Skeletal muscle cell (primary cell): ENCODE results near the gene IFT43.

Source experiments
- DNase-seq: peaks from one replicate; pipeline ENCODE4 v3.0.0-alpha.2; 2010; ENCODE audit warnings: low read depth
- H3K4me3 ChIP-seq: 2 replicates; pipeline ENCODE4 v1.5.1; 2011; ENCODE audit warnings: low read depth, mild to moderate bottlenecking, control low read depth, low read length, moderate library complexity

Gene IFT43

DNA sequence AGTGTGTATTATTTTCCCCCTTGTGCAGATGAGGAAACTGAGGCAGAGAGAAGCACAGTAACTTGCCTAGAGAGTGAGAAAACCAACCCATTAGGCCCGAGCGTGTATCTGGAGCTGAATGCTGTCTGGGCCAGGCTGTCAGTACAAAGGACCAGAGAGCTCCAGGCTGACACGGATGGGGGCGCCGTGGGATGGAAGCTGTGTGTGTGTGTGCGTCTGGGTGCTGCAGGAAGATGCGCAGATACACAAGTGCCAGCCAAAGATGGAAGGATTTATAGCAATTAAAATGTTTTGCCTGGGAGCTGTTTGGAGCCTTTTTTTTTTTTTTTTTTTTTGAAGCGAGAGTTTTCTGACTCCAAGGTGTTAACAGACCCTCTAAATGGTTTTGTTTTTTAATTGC, 112.5 kb downstream of the IFT43 start:
- no peak for DNase-seq
- no peak overlapping the region for H3K4me3 ChIP-seq

DNA sequence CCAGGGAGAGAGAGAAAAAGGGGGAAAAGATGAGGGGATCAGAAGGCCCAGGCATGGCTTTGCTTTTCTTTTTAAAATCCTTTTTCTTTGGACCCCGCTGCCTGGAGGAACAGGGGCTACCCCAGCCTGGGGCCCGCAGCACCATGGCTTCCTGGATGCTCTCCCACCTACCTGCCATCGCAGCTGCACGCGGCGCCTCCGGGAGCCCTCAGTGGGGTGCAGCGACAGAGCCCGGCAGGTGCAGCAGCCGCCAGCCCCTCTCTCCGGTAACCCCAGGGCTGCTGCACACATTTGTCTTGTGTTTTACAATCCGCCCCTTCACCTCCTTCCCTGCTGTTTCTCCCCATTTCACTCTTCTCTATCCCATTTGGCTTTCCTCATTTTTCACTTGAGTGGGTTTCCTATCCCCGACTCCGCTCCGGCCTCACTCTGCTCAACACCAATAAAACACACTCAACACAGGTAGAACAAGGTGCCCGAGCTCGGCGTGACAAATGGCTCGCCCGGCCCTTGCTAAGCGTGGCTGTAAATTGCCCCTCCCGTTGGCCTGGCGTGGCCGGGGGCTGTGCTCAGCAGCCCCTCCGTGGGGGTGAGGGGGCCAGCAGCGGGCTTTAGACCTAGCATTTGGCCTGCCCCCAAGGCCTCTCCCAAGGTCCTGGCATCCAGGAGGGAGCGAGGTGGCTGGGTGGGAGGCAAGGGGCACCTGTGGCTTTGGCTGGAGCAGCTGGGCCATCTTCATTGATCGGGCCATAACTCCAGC, 113.5 kb downstream of the IFT43 start:
- no peak for DNase-seq
- no peak overlapping the region for H3K4me3 ChIP-seq

DNA sequence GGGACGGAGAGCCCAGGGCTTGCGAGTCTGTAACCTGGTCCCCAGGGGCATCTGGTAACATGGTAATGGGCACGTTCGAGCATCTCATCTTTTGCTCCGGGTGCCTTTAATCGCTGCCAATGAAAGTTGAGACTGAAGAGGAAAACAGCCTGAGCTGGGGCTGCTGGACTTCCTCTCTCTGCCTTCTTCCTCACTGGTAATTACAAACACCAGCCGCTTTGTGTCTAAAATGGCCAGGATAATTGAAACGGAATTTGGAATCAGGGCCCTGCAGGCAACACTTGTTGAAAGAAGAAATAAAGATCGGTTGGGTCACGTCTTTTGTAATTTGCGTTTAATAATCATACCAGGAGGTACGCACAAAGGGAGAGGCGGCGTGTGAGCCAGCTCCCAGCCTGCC, 114.7 kb downstream of the IFT43 start:
- no peak for DNase-seq
- H3K4me3 ChIP-seq = no peak overlapping the region

DNA sequence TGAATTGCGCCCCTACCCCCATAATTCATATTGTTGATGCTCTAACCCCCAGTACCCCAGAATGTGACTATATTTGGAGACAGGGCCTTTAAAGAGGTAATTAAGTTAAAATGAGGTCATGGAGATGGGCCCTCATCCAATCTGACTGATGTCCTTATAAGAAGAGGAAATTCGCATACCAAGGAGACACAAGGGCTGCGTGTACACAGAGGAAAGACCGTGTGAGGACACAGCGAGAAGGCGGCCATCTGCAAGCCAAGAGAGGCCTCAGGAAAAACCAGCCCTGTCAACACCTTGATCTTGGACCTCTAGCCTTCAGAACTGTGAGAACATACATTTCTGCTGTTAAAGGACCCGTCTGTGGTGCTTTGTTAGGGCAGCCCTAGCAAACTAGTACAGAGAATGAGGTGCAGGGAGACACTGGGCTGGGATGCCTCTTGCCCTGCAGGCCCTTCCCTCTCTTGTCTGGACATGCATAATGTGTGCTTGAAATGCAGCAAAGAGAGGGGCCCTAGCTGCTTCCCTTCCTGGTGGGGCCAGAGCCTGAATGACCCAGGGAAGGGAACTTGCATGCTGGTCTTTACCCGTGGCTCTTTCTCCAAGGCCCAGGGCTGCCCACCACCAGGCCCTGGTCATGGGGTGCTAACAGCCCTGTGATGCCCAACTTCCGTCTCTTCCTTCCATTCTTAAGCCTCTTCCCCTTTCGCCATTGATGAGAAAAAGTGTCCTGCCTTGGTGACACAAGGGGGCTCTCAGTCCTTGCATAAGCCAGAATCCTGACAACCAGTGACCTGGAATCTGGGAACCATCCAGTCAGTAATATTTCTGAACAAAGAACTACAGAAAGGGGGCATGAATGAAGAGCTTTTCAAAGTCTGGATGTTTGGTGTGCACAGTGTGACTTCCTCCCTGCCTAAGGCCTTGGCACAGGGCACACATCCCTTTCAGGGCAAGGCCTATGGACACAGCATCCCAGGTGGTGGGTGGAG, 116.1 kb downstream of the IFT43 start:
- H3K4me3 ChIP-seq = no peak overlapping the region
- DNase-seq = no peak

DNA sequence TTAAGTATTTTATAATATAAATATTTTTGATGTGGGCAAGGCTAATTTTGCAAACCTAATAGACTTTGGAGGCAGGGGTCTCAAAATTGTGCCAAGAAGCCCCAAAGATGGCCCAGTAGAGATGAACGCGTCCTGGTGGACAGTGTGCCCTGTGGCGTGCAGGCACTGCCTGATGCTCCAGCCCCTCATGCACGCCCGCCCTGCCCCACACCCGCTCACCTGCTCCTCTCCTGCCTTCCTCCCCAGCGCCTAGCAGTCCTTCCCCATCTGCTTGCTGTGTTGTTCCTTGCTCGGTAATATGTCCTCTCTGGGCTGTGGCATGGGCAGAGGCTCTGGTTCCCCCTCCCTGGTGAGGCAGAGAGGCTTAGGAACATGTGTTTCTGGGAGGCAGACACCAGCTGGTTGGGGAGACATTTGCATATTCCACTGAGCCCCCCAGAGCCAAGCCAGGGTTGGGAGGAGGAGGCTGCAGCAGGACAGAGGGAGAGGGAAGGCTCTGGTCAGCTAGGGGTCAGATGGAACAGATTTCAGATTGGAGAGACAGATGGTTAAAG, 119.3 kb downstream of the IFT43 start:
- no peak overlapping the region for H3K4me3 ChIP-seq
- DNase-seq = no peak

DNA sequence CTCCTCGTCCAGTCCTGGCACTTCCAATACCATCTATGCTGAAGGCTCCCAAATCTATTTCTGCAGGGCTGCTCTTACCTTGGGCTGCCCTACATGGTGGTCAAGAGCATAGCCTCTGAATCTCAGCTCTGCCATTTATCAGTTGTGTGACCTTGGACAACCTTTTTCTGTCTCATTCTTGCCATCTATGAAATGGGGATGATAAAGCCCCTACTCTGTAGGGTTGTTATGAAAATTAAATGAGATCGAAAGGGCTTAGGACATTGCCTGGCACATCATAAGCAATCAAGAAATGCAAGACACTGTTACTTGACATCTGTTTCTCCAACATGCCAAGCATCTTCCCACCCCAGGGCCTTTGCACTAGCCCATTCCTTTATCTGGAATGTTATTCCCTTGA, 120.6 kb downstream of the IFT43 start:
- DNase-seq = no peak

DNA sequence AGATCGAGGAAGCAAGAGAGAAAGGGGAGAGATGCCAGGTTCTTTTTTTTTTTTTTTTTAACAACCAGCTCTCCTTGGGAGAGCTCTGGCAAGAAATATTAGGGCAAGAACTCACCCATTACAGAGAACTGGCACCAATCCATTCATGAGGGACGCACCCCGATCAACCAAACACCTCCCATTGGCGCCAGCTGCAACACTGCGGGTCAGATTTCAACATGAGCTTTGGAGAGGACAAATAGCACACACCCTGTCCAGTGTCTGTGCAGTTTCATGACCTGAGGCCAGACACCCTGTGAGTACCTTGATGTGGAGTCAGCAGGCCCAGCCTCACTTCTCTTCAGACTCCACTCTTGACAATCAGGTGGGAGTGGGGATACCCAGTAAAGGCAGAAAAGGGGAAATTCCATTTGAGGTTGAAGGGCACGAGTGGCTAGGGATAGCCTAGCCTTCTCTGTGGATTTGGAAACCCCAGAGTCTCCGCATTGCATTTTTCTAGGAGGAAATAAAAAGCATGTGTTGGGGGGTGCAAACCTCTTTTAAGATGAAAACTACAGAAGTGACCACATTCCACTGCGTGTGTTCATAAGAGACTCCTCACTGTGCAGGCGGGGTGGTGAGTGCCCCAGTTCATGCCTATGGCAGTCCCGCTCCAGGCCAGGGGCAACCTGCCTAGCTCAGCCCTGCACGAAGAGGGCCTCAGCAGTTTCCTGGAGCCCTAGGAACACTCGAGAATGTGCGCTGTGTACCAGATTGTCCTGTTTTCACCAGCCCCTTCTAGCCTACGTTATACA, 123.7 kb downstream of the IFT43 start:
- DNase-seq = no peak
- H3K4me3 ChIP-seq = no peak overlapping the region

More for the DNA sequence above, 120.6 kb downstream of the IFT43 start:
- H3K4me3 ChIP-seq = no peak overlapping the region

DNA sequence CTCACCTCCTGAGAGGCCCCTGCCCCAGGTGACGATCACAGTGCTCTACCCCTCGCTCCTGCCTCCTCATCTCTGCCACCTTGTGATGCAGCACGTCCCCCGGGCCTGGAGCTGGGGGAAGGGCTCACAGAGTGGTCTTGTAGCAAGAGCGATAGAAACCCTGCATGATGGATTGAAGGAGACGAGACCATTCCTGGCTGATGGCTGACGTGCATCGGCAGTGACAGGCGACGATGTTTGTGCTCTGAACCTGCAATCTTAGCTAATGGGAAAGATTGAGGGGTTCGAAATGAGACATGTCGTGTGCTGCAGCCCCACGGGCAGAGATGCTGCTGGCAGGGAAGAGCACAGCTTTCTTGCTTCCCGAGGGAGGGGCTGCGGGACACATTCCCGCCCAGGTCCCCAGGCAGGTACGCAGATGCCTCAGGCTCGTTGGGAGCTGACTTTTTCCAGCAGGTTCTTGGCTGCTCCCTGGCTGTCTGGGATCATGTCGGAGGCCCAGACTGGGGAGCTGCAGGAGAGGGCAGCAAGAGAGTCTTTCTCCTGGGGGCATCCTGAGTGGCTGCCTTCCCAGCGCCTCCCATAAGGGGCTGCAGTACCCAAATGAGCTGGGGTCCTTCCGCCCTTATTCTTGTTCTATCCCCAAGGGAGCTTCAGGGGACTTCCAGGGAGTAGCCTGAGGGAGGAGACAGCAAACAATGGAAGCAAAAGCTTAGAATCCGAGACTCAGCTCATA, 127.5 kb downstream of the IFT43 start:
- no peak overlapping the region for H3K4me3 ChIP-seq
- no peak for DNase-seq

DNA sequence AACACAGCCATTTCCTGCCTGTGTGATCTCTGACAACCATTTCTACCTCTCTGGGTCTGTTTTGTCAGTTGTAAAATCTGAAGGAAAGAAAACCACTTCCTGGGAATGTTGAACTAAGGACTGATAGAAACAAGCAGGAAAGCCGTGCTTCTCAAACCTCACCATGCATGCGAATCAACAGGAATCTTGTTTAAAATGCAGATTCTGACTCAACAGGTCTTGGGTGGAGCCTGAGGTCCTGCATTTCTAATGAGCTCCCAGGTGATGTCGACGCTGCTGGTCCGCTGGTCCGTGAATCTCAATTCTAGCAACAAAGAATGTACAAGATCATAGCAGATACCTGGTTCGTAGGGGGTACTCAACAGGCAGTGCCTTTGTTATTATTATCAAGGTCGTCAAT, 128.1 kb downstream of the IFT43 start:
- no peak for DNase-seq
- H3K4me3 ChIP-seq = no peak overlapping the region

DNA sequence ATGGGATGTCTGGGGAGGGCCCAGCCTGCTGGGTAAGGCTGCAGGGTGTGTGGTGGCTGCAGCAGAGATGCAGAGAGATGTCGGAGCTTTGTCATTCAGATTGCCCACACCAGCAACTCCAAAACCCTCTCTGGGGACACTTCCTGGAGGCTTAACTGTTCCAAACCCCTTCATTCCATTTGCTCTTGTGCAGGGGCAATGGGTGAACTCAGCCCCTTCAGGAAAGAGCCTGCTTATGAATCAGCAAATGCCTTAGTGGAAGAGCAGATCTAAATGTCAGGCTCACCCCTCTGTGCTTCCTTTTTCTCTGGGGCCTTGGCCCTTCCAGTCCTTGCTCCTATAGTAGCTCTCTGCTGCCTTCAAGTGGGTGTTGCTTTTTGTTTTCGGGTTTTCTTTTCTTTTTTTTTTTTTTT, 129.5 kb downstream of the IFT43 start:
- no peak overlapping the region for H3K4me3 ChIP-seq
- DNase-seq = no peak

DNA sequence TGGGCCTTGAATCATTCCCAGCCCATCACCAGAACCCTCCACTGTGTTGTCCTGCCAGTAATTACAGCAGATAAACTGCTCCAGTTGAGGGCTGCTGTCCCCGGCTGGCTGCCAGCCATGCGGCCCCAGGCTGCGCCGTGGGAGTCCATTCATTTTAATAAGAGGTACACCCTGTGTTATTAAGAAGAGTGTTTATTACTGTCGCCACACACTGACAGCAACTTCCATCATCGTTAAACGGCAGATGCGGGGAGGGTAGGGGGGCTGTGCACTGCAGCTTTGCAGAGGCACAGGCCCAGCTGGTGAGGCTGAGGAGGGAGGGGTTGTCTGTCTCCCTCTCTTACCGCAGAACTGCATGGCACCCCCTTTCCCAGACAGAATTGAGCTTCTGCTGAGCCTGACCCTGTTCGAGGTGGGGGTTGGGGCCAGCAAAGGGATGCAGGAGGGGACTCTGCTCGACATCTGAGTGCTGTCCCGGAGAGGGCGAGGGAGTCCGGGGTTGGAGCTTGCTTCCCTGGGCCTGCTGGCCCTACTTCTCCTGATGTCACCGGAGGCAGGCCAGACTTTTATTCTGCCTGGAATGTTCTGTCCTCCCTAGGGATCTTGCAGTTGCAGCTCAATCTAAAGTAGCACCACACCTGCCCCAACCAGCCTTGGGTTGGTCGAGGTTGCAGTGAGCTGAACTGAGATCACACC, 132.4 kb downstream of the IFT43 start:
- DNase-seq = no peak

DNA sequence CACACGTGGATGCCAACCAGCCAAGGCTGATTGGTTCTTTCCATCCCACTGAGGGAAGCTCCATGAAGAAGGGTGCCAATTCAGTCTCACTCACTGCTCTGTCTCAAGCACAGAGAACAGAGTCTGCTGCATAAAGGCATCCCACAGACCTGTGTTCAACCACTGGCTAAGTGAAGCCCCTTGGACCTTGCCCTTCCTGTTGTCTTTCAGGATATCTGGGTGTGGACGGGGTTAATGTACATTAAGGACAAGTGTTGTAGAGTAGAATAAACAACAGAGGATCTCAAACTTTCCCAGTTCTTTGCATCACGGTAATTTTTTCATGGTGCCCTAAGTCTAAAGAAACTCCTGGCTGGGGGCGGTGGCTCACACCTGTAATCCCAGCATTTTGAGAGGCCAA, 133.0 kb downstream of the IFT43 start:
- no peak for DNase-seq
- H3K4me3 ChIP-seq = no peak overlapping the region

More for the DNA sequence above, 132.4 kb downstream of the IFT43 start:
- H3K4me3 ChIP-seq = no peak overlapping the region

DNA sequence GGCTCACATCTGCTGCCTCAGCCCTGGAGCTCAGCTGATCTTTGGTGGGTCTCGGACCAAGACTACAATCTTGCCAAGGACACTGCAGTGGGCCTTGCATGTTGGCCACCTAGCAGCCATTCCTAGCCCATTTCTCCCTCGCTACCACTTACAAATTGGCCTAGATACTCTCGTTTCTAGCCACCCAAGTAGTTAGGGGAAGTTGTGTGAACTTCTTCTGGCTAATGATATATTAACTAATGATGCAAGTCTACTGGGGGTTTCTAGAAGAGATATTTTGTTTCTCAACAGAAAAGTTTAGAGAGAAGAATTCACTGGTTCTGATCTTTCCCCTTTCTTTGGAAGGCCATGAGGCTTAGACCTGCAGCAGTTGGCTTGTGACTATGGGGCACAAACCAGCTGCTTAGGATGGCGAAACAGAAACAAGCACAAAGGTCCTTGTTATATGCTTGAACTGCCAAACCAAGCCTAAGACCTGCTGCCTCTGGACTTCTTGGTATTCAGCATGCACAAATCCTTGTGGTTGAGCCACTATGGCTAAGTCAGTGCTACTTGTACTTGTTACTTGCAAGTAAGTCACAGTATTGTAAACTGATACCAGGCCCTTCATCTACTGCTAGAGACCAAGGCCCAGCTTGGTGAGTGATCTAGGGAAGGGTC, 135.7 kb downstream of the IFT43 start:
- H3K4me3 ChIP-seq = no peak overlapping the region
- DNase-seq = no peak

DNA sequence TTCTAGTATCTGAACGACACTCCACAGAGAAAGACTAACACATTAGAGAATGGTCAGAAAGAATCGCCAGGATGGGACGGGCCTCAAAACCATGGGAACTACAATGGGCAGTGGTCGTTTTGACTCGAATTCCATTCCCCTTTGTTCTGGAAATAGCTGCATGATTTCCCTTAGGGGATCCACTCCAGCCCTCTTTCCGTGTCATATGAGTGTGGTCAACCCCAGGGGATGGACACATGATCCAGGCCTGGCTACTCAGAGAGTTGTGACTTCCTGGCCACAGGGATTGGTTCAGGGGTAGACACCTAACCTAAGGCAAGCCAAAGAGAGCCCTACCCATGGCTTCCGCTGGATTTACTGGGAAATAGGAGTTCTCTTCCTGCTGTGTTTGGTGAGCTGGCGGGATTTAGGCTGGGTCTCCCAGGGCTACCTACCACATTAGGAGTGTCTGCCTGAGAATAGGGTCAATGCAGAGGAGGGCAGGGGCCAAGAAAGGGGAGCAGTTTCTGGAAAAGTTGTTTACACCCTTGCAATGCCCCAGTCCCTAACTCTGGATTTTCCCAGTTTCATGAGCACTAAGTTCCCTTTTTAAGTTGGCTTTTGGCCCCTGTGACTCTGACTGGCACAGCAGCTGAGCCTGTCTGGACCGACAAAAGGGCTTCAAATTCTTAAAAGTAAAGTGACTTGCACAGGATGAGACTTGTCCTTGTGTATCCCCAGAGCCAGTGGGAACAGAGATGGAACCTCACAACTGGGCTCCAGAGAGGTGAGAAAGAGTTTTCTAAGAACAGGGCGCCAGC, 138.1 kb downstream of the IFT43 start:
- DNase-seq = no peak
- no peak overlapping the region for H3K4me3 ChIP-seq

DNA sequence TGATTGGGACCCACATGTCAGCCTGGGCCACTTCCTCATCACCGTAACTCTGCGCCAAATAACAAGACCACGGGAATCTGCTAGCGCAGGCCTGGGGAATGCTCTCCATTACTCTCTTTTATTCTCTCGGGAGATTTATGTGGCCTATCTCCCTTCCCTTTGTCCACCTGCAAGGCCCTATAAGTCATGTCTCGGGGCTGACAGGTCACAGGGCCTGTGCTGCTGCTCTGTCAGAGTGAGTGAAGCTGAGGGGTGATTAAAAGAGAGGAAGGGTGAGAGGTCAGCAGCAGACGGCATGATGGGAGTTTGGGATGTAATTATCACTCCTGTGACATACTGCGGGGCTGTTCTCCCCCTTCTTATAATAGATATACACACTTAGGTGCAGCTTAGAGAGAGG, 139.9 kb downstream of the IFT43 start:
- DNase-seq = no peak
- H3K4me3 ChIP-seq = no peak overlapping the region

DNA sequence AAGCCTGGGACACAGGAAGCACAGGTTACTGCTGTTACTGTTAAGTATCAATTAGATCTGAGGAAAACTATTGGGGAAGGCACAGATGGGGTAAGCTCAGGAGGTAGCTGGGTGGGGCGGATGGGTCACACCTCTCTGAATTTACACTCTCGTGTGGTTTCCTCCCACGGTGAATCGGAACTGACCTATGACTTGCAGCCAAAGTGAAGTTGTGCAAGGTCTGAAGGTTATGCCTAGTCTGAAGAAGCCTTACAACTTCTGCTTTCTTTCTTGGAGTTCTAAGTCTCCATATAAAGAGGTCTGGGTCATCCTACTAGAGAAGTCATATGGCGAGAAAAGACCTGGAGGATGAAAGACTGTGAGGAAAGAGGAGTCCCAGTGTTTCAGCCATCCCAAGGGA, 140.5 kb downstream of the IFT43 start:
- no peak overlapping the region for H3K4me3 ChIP-seq
- no peak for DNase-seq
